Activated CD4-positive, alpha-beta T cell treated with anti-CD3 and anti-CD28 coated beads for 48 hours (primary cell): Measurements from ENCODE around the gene UGP2.
"Not testable (repeated sequence)": the region's sequence is repeated elsewhere in the genome, so short reads cannot be mapped to it uniquely, and the experiment has no call there.

Source experiments
- DNase-seq: peaks from one replicate; pipeline ENCODE4 v3.0.0-alpha.2; 2020

UGP2 gene

DNA sequence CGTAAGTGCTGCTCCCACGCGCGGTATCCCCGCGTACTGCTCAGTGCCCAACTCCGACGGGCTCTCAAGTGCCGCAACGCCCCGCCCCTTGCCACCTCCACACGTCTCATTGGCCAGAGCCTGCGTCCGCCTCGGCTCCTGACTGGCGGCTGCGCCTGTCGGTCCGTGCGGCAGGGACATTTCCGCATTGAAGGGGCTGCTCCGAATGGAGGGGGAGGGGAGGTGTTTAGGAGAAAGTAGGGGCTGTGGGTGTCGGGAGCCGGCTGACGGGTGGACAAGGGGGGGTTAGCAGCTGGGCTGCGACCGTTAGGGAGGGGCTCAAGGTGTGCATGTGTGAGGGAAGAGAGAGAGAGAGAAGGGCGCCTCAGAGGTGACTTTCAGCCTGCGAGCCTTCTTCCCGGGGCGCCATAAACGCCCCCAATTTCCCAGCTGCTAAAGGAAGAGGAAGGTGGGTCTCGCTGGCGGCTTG lies 877 bp upstream of the UGP2 start:
- peak; percentile 99 for DNase-seq

DNA sequence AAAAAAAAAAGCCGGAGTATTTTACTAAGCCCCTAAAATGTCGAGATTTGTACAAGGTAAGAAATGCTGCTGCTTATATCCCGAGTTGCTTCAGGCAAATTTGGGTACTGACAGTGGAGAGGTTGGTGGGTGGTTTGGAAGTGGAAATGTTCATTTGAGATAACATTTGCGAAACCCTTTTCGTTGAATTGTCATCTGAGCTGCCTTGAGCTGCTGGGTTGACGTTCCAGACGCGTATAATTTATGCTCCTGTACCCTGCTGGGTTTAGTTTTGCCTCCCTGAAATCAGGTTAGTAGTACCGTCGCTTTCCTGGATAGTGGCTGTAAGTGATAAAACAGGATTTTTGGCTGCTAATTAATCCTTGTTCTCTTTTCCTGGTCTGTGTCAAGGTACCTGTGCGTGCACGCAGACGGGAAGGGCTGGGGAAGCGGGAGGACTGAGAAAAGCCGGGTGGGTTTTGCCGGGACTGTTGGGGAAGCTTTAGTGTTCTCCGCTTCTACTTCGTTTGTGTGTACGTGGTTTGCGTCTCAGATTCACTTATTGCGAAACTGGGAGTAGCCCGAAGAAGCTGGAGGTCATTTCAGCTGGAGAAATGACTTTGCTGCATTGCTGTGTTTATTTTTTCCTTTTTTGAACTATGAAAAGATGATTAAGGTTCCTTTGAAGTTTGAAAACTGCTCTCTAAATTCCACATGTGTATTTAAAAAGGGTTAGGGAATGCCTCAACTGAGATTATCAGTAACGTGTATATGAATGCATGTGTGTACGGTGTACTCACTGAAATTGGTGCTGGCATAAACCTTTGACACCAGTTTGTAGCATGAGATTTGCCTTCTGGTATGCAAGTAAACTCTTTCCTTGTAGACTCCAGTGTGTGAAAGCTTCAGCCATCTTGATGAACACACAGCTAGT lies 709 bp downstream of the UGP2 start:
- peak; percentile 16 for DNase-seq

GRCh38 chr2:63843093-63843492 lies 1.4 kb downstream of the UGP2 start:
- no peak for DNase-seq

GRCh38 chr2:63843791-63844190 lies 2.1 kb downstream of the UGP2 start:
- DNase-seq = no peak

DNA sequence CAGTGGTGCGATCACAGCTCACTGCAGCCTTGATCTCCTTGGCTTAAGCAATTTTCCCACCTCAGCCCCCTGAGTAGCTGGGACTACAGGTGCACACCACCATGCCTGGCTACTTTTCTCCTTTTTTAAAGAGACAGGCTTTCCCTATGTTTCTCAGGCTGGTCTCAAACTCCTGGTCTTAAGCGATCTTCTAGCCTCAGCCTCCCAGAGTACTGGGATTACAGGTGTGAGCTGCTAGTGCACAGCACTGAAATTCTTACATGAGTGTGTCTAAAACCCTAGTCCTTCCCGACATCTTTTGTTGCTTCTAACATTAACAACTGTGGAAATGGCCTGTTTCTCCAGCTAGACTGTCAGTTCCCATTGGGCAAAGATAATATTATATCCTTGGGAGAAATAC lies 2.9 kb downstream of the UGP2 start:
- no peak for DNase-seq

GRCh38 chr2:63845866-63846265 lies 4.2 kb downstream of the UGP2 start:
- no peak for DNase-seq

DNA sequence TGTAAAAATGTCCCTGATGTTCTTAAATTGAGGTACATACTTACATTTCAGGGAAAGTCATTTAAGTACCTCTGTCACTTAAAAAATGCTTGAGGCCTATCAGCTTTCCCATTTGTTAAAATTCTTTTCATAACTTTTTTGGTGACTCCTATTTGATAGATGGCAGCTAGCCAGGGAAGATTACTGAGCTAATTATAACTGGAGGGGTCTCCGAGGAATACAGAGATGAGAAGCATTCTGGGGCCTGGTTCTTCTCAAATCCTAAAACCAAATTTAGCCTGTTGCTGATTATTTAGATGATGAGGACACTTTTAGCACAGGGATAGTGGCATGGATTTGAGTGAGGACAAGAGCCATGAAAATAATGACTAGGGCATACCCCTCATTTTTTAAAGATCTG lies 4.8 kb downstream of the UGP2 start:
- DNase-seq = no peak

GRCh38 chr2:63847571-63847970 lies 5.9 kb downstream of the UGP2 start:
- not testable (repeated sequence) for DNase-seq

- DNase-seq = no peak
Measured at GRCh38 chr2:63849381-63850203, 7.9 kb downstream of the UGP2 start.

- no peak for DNase-seq
Measured at GRCh38 chr2:63850204-63850571, 8.5 kb downstream of the UGP2 start.

- DNase-seq = no peak
Measured at GRCh38 chr2:63850649-63851048, 9.0 kb downstream of the UGP2 start.

GRCh38 chr2:63851691-63852311 lies 10.1 kb downstream of the UGP2 start:
- no peak for DNase-seq

DNA sequence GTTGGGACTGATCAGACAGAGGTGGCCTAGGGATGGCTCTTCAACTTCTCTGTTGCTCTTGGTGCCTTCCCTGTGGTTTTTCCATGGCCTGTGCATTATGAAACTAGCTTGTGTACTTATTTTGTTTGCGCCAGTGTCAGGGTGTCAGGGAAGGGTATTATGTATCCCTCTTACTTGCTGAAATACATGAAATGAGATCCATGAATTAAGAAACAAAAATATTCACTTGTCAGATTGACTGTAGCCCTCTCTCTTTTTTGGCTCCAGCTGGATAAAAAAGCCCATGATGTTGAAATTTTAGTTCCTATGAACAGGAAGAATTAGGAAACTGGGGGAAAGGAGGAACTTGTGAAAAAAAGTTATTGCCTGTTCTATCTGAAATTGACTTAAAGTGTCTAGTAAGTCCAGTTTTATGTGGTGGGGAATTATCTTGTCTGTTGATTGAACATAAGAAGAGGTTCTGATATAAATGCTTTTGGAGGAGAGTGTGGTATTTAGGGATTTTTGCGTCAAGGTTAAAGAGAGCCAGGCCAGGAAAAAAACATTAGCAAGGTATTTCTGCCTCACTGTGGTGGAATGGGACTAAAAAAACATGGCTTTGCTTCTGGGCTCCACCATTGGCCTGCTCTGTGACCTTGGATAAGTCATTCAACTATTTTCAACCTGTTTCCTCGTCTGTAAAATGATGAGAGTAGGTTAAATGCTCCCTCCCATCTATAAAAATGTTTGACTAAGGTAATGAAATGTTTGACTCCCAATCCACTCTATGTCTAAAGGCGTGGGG lies 12.0 kb downstream of the UGP2 start:
- no peak for DNase-seq

DNA sequence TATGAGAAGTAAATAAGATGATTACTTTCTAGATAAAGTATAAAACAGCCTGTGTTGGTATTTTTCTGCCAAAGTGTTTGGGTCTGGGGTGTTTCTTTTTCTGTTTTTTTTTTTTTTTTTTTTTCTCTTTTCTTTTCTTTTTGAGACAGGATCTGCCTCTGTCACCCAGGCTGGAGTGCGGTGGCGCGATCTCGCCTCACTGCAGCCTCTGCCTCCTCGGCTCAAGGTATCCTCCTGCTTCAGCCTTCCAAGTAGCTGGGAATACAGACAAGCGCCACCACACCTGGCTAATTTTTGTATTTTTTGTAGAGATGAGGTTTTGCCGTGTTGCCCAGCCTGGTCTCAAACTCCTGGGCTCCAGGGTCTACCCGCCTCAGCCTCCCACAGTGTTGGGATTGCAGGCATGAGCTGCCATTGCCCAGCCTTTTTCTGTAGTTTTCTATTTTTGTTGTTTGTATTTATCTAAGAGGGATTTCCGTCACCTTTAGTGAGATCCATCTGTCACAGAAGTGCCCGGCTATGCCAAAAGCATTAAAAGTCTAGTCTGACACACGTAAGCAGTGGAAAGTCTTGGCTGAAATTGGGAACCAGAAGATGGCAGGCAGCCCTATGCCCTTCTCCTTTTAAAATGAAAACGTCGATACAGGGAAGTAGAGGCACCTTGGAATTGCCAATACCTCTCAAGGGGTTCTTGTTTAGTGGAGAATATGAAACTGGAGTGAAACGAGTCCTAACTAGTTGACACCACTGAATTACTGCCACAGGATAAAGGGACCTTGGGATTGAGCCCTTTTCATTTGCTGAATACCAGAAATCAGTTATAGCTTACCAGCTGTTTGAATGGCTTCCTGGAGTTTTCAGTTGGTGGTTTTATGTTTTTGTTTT lies 14.0 kb downstream of the UGP2 start:
- no peak for DNase-seq

- peak; percentile 43 for DNase-seq
Measured at GRCh38 chr2:63856303-63856603, 14.6 kb downstream of the UGP2 start.

DNA sequence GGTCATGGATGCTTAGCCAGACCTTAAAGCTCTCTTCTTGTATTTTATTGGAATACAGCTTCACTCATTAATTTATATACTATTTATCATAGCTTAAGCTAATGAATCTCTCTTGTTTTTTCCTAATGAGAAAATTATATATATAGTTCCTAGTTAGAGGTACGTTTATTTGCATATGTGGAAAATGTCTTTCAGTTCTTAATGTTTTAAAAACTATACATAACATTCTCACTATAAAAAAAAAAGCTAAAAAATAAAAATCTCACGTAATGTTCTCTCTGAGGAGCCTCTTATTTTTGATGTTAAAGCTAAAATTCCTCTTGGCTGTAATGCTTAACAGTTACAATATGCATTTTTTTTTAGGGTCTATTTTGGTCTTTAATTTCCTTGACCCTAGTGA lies 16.6 kb downstream of the UGP2 start:
- DNase-seq = no peak

GRCh38 chr2:63861220-63861822 lies 19.6 kb downstream of the UGP2 start:
- DNase-seq = peak; percentile 64

DNA sequence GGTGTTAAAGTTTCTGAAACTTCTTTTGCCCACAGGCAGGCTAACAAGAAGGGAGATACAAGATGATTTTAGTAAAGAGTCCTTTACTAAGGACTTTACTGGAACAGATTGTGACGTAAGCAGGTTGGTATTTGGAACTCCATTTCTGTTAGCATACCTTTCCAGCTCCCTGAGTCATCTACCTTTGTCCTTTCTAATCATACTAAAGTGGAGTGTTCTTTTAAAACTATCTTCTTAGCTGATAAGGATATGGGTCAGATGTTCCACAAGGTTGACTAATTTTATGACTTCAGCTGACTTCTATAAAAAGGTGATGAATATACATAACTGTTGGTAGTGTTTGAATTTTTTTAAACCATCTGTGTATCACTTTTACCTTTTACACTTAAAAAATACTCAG lies 21.1 kb downstream of the UGP2 start:
- no peak for DNase-seq

GRCh38 chr2:63863707-63864106 lies 22.0 kb downstream of the UGP2 start:
- DNase-seq = no peak

- no peak for DNase-seq
Measured at GRCh38 chr2:63865159-63865799, 23.6 kb downstream of the UGP2 start.
